Fibroblast of mammary gland (primary cell): ENCODE data around the gene GJB5.
A peak's percentile ranks its signal among the peaks of the same experiment; 100 is the strongest.

Experiments used
- DNase-seq: peaks from one replicate; pipeline ENCODE4 v3.0.0-alpha.2; 2010; ENCODE audit warnings: low read depth
- H3K4me3 ChIP-seq: 2 replicates; pipeline ENCODE4 v1.5.1; 2011; ENCODE audit warnings: low read depth, mild to moderate bottlenecking, low read length, moderate library complexity; ENCODE audit not compliant: control insufficient read depth
- TF ChIP-seq, protein P1 (sequence below): conservative IDR thresholded peaks from 2 replicates; pipeline ENCODE4 v1.5.1; 2011; ENCODE audit warnings: low read depth, low read length, inconsistent platforms; ENCODE audit not compliant: control insufficient read depth, insufficient read depth

Gene GJB5

DNA sequence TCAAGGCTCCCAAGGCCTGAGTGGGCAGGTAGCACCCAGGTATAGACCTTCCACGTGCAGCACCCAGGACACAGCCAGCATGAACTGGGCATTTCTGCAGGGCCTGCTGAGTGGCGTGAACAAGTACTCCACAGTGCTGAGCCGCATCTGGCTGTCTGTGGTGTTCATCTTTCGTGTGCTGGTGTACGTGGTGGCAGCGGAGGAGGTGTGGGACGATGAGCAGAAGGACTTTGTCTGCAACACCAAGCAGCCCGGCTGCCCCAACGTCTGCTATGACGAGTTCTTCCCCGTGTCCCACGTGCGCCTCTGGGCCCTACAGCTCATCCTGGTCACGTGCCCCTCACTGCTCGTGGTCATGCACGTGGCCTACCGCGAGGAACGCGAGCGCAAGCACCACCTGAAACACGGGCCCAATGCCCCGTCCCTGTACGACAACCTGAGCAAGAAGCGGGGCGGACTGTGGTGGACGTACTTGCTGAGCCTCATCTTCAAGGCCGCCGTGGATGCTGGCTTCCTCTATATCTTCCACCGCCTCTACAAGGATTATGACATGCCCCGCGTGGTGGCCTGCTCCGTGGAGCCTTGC, 6.4 kb downstream of the GJB5 start:
- H3K4me3 ChIP-seq: no peak overlapping the region
- TF ChIP-seq, protein P1, sequence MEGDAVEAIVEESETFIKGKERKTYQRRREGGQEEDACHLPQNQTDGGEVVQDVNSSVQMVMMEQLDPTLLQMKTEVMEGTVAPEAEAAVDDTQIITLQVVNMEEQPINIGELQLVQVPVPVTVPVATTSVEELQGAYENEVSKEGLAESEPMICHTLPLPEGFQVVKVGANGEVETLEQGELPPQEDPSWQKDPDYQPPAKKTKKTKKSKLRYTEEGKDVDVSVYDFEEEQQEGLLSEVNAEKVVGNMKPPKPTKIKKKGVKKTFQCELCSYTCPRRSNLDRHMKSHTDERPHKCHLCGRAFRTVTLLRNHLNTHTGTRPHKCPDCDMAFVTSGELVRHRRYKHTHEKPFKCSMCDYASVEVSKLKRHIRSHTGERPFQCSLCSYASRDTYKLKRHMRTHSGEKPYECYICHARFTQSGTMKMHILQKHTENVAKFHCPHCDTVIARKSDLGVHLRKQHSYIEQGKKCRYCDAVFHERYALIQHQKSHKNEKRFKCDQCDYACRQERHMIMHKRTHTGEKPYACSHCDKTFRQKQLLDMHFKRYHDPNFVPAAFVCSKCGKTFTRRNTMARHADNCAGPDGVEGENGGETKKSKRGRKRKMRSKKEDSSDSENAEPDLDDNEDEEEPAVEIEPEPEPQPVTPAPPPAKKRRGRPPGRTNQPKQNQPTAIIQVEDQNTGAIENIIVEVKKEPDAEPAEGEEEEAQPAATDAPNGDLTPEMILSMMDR: no peak
- no peak for DNase-seq

DNA sequence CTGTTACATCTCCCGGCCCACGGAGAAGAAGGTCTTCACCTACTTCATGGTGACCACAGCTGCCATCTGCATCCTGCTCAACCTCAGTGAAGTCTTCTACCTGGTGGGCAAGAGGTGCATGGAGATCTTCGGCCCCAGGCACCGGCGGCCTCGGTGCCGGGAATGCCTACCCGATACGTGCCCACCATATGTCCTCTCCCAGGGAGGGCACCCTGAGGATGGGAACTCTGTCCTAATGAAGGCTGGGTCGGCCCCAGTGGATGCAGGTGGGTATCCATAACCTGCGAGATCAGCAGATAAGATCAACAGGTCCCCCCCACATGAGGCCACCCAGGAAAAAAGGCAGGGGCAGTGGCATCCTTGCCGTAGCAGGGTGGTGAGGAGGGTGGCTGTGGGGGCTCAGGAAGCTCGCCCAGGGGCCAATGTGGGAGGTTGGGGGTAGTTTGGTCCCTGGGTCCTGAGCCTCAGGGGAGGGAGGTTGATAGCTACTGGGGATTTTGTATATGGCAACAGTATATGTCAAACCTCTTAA, 7.0 kb downstream of the GJB5 start:
- TF ChIP-seq, protein P1: no peak
- no peak overlapping the region for H3K4me3 ChIP-seq
- DNase-seq: no peak

DNA sequence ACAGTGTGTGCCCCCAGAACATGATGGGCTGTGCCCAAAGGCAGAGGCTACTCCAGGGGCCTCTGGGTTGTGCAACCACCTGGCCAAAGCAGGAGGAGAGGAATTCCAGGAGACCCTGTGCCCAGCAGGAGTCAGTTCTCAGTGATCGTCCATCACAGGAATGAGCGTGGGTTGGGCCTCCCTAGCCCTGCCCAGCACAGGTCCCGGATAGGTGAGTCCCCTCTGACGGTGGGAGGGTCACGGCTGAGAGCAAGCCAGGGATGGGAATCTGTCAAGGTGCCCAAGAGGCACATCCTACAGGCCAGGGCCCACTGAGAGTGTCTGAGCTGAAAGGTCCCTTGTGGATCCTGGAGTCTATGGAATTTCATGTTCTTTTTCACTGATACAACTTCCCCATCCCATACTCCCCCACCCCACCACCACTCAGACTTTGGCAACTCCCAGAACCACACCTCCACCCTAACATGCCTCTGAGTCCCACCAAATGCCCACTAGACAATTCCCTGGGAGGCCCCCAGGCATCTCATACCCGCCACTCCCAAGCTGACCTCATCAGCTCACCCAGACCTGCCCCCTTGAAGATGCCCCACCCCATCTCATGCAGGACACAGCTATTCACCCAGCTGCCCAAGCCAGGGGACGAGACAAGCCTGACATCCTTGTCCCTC, 7.8 kb downstream of the GJB5 start:
- TF ChIP-seq, protein P1: no peak
- no peak overlapping the region for H3K4me3 ChIP-seq
- no peak for DNase-seq

DNA sequence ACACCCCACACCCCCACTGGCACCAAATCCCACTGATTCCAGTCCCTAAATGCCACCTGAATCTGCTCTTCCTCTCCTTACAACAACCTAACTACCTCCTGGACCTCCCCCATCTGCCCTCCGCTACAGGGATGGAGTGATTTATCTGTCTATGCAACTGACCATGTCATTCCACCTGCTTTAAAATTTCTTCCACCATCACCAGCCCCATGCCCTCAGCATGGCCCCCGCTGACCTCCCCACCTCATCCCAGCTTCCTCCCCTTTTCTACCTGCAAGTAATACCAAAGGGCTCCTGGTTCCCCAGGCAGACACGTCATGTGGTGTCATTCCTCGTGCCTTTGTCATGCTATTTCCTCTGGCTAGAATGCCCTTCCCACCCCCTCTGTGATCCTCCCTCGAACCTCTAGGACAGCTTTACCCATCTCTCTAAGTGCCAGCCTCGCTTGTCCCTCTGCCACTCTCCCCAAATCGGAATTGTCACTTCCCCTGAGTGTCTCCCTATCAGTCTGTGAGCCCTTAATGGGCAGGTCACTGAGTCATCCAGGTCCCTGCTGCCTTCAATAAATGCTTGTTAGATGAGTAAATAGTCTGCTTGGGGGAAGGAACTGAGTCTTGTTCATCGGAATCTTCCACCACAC, 8.4 kb downstream of the GJB5 start:
- DNase-seq: peak; percentile 9
- H3K4me3 ChIP-seq: no peak overlapping the region

DNA sequence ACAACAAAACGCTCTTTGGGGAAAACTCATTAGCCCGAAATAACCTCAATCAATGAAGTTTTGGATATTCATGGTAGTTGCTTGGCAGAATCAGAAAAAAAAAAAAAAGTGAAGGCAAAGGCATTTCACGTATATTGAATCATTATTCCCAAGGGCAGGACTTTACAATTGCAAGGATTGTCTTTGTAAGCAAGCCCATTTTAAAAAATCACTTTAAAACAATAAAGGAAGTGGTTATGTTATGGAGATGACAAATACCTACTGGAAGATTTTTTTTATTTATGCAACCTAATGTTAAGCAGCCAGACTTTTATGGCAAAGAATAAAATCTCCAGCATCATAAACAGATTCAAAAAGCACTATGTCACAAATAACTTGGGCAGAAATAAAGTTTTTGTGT, 14.0 kb downstream of the GJB5 start:
- TF ChIP-seq, protein P1: no peak
- H3K4me3 ChIP-seq: no peak overlapping the region
- no peak for DNase-seq

More for the DNA sequence above, 8.4 kb downstream of the GJB5 start:
- TF ChIP-seq, protein P1: no peak

DNA sequence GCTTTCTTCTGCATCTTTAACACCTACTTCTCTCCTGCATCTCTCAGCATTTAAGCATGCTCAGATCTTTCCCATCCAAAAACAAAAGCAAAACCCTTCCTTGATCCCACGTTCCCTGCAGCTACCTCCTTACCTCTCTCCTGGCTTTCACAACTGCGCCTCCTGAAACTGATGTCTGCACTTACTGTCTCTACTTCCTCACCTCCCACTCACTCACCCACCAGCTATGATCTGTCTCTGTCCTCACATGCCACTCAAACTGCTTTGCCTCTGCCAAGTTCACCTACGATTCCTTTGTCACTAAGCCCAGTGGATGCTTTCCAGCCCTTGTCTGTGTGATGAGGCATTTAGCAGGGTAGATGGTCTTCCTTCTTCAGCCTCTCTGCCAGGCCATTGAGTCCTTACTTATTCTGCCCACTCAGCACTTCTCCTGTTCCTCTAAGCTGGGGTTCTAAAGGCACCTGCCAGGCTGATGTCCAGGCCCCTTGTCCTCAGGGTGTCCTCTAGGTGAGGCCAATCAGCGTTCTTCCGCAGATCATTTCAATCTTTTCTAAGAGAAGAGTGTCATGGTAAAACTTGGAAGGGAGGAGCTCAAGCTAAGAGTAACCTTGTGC, 16.2 kb downstream of the GJB5 start:
- TF ChIP-seq, protein P1: no peak
- no peak for DNase-seq
- no peak overlapping the region for H3K4me3 ChIP-seq
